GM18870 (cell line): ENCODE measurements around the gene SEMG2.

Experiments
- ATAC-seq: cut with Tn5 transposase; IDR thresholded peaks from one replicate; pipeline ENCODE4 v1.9.1; 2021; ENCODE audit warnings: moderate library complexity; ENCODE audit not compliant: unreplicated experiment

Gene SEMG2

DNA sequence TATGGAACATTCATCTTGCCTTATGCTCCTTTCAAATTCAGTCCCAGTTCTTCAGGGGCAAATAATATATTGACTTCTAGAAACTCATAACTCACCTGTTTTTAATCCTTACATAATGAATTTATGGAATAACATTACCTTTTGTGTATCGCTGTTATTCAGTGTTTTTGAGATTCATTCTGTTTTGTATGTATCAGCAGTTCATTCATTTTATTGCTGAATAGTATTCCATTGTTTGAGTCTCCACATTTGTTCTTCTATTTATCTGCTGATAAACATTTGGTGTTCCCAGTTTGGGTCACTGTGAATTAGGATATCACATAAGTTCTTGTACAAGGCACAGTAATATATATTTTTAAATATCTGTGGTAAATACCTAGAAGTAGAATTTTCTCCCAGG is 5.1 kb downstream of the SEMG2 start:
- ATAC-seq: no peak

- ATAC-seq: no peak
Observed at GRCh38 chr20:45229264-45230056, 8.3 kb downstream of the SEMG2 start.

- no peak for ATAC-seq
Observed at GRCh38 chr20:45230631-45231030, 9.5 kb downstream of the SEMG2 start.

DNA sequence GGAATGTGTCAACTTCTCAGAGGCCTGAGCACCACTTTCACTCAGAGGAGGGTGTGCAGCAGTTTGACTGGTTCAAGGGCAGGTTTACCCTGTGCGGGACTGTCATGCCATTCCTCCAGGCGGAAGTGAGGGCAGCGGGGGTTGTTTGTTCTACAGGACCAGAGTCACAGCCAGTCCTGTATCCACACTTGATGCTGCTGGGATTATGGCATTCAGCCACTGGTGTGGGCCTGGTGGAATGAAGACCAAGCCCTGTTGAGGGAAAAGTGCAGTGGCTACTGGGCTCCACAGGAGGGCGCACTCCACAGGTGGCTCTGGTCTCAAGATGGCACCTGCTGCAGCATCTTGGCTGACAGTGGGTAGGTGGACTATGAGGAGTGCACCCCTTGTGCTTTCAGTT is 14.8 kb downstream of the SEMG2 start:
- no peak for ATAC-seq

DNA sequence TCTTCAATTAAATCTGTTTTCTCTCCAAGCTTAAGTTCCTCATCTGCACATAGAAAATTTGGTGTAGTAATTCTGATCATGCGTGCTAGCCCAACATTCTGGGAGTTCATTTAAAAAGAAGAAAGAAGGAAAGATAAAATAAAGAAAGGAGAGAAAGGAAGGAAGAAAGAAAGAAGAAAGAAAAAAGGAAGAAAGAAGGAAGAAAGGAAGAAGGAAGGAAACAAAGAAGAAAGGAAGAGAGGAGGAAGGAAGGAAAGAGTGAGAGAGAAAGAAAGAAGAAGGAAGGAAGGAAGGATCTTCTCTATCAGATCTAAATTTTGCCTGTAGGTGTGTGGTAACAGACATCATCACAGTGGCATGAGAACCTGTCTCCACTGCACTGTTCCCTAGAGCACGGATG is 17.0 kb downstream of the SEMG2 start:
- no peak for ATAC-seq

- no peak for ATAC-seq
Observed at GRCh38 chr20:45246109-45246508, 24.9 kb downstream of the SEMG2 start.

- no peak for ATAC-seq
Observed at GRCh38 chr20:45247865-45248264, 26.7 kb downstream of the SEMG2 start.

- no peak for ATAC-seq
Observed at GRCh38 chr20:45248609-45249008, 27.4 kb downstream of the SEMG2 start.

DNA sequence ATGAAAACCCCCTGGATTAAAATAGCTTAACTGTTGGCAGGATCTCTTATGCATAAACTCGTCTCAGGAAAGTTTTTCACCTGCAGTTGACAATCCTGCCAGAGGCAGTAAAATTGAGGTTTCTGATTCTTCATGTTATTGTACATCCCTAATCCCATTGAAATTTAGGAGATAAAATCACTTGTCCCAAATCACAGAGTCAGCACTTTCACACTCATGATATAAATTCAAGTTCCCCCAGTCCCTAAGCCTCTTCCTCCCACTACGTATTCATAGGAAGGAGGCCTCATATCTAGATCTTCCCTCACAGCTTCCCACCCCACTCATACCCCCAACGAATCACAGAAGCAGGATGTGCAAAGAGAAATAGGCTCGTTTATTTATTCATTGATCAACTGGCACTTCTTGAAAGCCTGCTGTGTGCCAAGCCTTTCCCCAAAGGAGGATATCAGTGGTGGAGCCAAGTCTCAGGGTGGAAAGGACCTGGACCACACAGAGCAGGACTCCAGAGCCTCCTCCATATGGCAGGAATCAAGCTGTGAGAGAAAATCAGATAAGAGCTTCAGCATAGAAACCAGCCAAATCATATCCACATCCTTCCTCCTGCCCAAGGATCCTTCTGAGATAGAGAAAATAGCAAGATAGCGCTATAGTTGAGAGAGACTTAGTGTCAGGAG is 30.8 kb downstream of the SEMG2 start:
- no peak for ATAC-seq

DNA sequence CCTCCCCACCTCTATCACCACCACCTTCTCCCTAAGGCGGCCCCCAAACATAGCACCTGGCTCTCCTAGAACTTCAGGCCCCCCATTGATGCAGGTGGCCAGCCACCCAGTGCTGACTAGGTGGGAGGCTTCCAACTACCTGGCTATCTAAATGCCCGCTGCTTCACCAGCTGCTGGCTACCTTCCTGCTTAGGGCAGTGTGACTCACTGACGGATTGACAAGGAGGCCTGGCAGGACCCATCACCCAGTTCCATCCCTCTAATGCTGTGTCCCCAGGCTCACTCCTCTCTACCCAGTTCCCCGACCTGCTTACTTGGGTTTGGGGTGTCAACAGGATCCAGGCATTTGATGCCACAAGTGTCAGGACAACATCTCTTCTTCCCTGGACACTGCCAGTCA is 32.1 kb downstream of the SEMG2 start:
- ATAC-seq: no peak

DNA sequence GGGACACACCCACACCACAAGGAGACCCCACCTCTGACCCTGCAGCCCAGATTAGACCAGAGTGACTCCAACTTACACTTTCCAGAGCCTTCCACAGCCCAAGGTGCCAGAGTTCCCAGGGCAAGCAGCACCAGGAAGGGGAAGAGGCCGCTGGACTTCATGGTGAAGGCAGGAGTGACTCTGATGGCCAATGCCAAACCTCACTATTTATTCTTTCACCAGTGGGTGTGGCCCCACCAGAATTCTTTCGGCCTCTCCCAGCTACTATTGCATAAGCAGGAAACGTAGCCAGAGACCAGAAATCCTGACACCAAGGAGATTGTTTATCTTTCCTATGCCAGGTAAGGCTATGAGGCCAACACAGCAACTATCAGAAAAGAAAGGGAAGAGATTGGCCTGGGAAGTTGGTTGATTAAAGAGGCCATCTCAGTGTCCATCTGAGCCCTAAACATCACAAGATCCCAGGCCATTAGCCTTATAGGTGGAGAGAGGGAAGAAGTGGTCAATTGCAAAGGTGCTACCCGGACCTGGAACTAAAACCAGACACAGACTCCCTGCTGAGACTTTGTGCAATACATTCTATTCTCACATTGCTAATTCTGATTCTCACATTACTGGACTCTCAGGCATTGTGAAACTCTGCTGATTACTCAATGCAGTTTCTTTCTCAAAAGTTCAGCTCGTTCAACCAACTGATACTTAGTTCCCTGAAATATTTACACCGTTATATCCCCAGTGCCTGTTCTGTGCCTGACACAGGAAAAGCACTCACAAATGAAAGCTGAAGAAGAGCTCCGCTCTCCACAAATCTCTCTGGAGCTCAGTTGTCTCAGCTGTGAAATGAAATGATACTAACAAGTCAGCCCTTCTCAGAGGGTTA is 33.5 kb downstream of the SEMG2 start, which contains the start of gene SLPI:
Gene SLPI (minus strand): TSS at position 182 of the 880 bp plus-strand sequence. CDS start 21 bp downstream, at position 161.
- no peak for ATAC-seq

- ATAC-seq: no peak
Observed at GRCh38 chr20:45257161-45257560, 36.0 kb downstream of the SEMG2 start.

DNA sequence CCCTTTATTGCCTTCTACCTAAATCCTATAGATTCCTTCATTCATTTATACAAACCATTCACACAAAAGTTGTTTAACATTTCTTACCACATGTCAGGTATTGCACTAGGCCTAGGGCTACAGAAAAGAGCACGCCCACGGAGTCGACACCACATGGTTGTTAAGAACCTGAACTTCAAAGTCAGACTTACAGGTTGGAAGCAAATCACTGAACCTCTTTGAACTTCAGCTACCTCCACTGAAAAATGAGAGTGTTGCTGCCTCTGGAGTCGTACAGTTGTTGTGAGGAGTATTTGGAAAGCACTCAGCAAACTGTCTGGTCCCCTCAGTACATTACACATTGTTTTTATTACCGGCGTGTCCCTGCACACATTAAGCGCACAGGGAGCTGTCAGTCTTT is 36.5 kb downstream of the SEMG2 start:
- ATAC-seq: no peak

- ATAC-seq: no peak
Observed at GRCh38 chr20:45258259-45258658, 37.1 kb downstream of the SEMG2 start.

GRCh38 chr20:45258664-45259063 is 37.5 kb downstream of the SEMG2 start:
- ATAC-seq: no peak

- no peak for ATAC-seq
Observed at GRCh38 chr20:45263556-45264266, 42.5 kb downstream of the SEMG2 start.

- ATAC-seq: no peak
Observed at GRCh38 chr20:45266977-45267376, 45.8 kb downstream of the SEMG2 start.

GRCh38 chr20:45268531-45268930 is 47.4 kb downstream of the SEMG2 start:
- no peak for ATAC-seq

GRCh38 chr20:45269056-45269455 is 47.9 kb downstream of the SEMG2 start:
- ATAC-seq: no peak

DNA sequence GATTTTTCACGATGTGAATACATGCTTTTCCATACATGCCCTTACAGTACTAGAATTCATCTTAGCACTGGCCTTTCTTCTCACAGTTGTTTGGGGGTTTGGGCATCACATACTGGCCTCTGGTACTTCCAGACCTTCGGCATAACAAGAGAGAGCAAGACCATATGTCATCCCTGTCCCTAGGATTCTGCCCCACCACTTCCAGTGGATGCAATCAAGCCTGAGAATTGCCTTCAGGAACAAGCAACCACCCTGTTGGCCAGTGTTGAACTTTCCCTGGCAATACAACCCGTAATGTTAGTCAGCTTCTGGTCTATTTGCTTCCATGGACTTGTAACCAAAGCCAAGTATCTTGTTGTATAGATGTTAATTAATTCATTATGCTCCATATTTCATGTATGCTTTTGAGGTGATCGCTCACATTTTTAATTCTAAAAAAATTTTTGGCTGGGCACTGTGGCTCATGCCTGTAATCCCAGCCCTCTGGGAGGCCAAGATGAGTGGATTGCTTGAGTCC is 48.6 kb downstream of the SEMG2 start:
- ATAC-seq: no peak
